Neural cell (in vitro differentiated cells): ENCODE results near the gene CNTN4. TPM values are rescaled to one million over a fixed set of nuclear protein-coding genes. Genes with fewer than 3 reads are reported as not detected.

Experiments used
- H2AFZ ChIP-seq: fragments of 200-600, 300-800 bp; sonication (generic), shearing (Covaris generic); 2 replicates; pipeline ENCODE4 v1.6.0; 2014; ENCODE audit warnings: low read depth, mild to moderate bottlenecking, antibody characterized with exemption, low read length, moderate library complexity
- H3F3A ChIP-seq: fragments of 200-600 bp; shearing (Covaris generic); 2 replicates; pipeline ENCODE4 v1.6.1; 2016; ENCODE audit warnings: mild to moderate bottlenecking, moderate library complexity, mixed read lengths, antibody characterized with exemption, low read length; ENCODE audit not compliant: insufficient read depth, poor library complexity, severe bottlenecking
- H3K27ac ChIP-seq: fragments of 200-600, 300-800 bp; sonication (generic), shearing (Covaris generic); 2 replicates; pipeline ENCODE4 v1.5.1; 2014; ENCODE audit warnings: mild to moderate bottlenecking, low read length, moderate library complexity
- H3K27me3 ChIP-seq: fragments of 300-800, 200-600 bp; sonication (generic), shearing (Covaris generic); 2 replicates; pipeline ENCODE4 v1.6.0; 2014; ENCODE audit warnings: mild to moderate bottlenecking, low read depth, low read length, moderate library complexity; ENCODE audit not compliant: insufficient read depth
- H3K36me3 ChIP-seq: fragments of 300-800, 200-600 bp; sonication (generic), shearing (Covaris generic); 2 replicates; pipeline ENCODE4 v1.5.1; 2014; ENCODE audit warnings: mild to moderate bottlenecking, antibody characterized with exemption, low read length, moderate library complexity; ENCODE audit not compliant: insufficient read depth
- H3K4me2 ChIP-seq: fragments of 300-800, 200-600 bp; sonication (generic), shearing (Covaris generic); 2 replicates; pipeline ENCODE4 v1.6.0; 2014; ENCODE audit warnings: mild to moderate bottlenecking, low read length
- H3K4me3 ChIP-seq: fragments of 300-800, 200-600 bp; sonication (generic), shearing (Covaris generic); 2 replicates; pipeline ENCODE4 v1.5.1; 2014; ENCODE audit warnings: mild to moderate bottlenecking, low read length, moderate library complexity
- H3K79me2 ChIP-seq: fragments of 200-600 bp; shearing (Covaris generic); replicated peaks from 2 replicates; pipeline ENCODE4 v1.6.0; 2014; ENCODE audit warnings: mild to moderate bottlenecking, low read length, moderate library complexity; ENCODE audit not compliant: insufficient read depth
- H3K9ac ChIP-seq: fragments of 300-800, 200-600 bp; sonication (generic), shearing (Covaris generic); 2 replicates; pipeline ENCODE4 v1.6.1; 2016; ENCODE audit warnings: mild to moderate bottlenecking, low read length, mixed read lengths
- H3K9me2 ChIP-seq: fragments of 200-600 bp; shearing (Covaris generic); 2 replicates; pipeline ENCODE4 v1.6.1; 2016; ENCODE audit warnings: mild to moderate bottlenecking, low read length, mixed read lengths; ENCODE audit not compliant: insufficient read depth
- H3K9me3 ChIP-seq: fragments of 200-600, 300-800 bp; sonication (generic), shearing (Covaris generic); 2 replicates; pipeline ENCODE4 v1.6.1; 2016; ENCODE audit warnings: mild to moderate bottlenecking, mixed run types, low read length, moderate library complexity, mixed read lengths
- H4K20me1 ChIP-seq: fragments of 200-600 bp; shearing (Covaris generic); 2 replicates; pipeline ENCODE4 v1.6.1; 2016; ENCODE audit warnings: mild to moderate bottlenecking, mixed run types; ENCODE audit not compliant: insufficient read depth
- CTCF ChIP-seq: fragments of 450-650 bp; IDR thresholded peaks from 2 replicates; pipeline ENCODE4 v1.5.1; 2014; ENCODE audit warnings: antibody characterized with exemption, mild to moderate bottlenecking, moderate library complexity; ENCODE audit not compliant: poor library complexity, severe bottlenecking
- EP300 ChIP-seq: fragments of 450-650 bp; conservative IDR thresholded peaks from 2 replicates; pipeline ENCODE4 v1.6.1; 2014; ENCODE audit warnings: antibody characterized with exemption, mild to moderate bottlenecking, moderate library complexity; ENCODE audit not compliant: poor library complexity, severe bottlenecking
- EZH2 ChIP-seq: fragments of 200-600, 300-800 bp; shearing (Covaris generic), sonication (generic); IDR thresholded peaks from 2 replicates; pipeline ENCODE4 v1.6.1; 2014; ENCODE audit warnings: antibody characterized with exemption, low read length, borderline replicate concordance, mild to moderate bottlenecking; ENCODE audit not compliant: insufficient read depth, poor library complexity, severe bottlenecking
- MXI1 ChIP-seq: fragments of 450-650 bp; conservative IDR thresholded peaks from 2 replicates; pipeline ENCODE4 v1.6.1; 2014; ENCODE audit warnings: antibody characterized with exemption, mild to moderate bottlenecking; ENCODE audit not compliant: poor library complexity, severe bottlenecking
- POLR2AphosphoS5 ChIP-seq: IDR thresholded peaks from 2 replicates; pipeline ENCODE4 v1.6.1; 2012
- RAD21 ChIP-seq: fragments of 450-650 bp; conservative IDR thresholded peaks from 2 replicates; pipeline ENCODE4 v1.6.1; 2014; ENCODE audit warnings: antibody characterized with exemption, mild to moderate bottlenecking, moderate library complexity
- SMC3 ChIP-seq: fragments of 450-650 bp; conservative IDR thresholded peaks from 2 replicates; pipeline ENCODE4 v1.6.1; 2014; ENCODE audit warnings: antibody characterized with exemption, mild to moderate bottlenecking, moderate library complexity; ENCODE audit not compliant: poor library complexity
- TAF1 ChIP-seq: IDR thresholded peaks from 2 replicates; pipeline ENCODE4 v1.6.1; 2012; ENCODE audit warnings: low read depth
- polyA plus RNA-seq: library from polyadenylated mRNA; depleted of rRNA; stranded (reverse); fragments of >200 nt; gene quantifications from 2 replicates; pipeline ENCODE4 v1.2.3, GENCODE V29; 2014
- TF ChIP-seq, protein P1 (sequence below): IDR thresholded peaks from 2 replicates; pipeline ENCODE4 v1.6.1; 2012; ENCODE audit warnings: borderline replicate concordance

Gene CNTN4
- polyA plus RNA-seq, 1 donor from 2014 or later = 10.6 TPM

GRCh38 chr3:2984005-2984830 is 885.6 kb downstream of the CNTN4 start:
- Histone ChIP-seq H3K4me2 (no peak overlapping the region), H3K36me3 (no peaks in the 10 kb centered on the region), H3F3A (no peaks in the 10 kb centered on the region), H3K79me2 (no peaks in the 10 kb centered on the region), H3K4me3 (no peak overlapping the region), H3K9ac (no peak overlapping the region), H3K9me3 (no peaks in the 10 kb centered on the region), H3K27ac (no peak overlapping the region), H3K27me3 (no peaks in the 10 kb centered on the region), H4K20me1 (no peaks in the 10 kb centered on the region), H2AFZ (no peak overlapping the region), H3K9me2 (no peaks in the 10 kb centered on the region)
- no peak for TF ChIP-seq TAF1
- no peak for TF ChIP-seq CTCF

- Histone ChIP-seq H3K4me2 (no peak overlapping the region), H3K79me2 (no peaks in the 10 kb centered on the region), H3K4me3 (no peak overlapping the region), H3K9me3 (no peaks in the 10 kb centered on the region), H3F3A (no peaks in the 10 kb centered on the region), H4K20me1 (no peaks in the 10 kb centered on the region), H2AFZ (no peak overlapping the region), H3K27ac (no peak overlapping the region), H3K9me2 (no peaks in the 10 kb centered on the region), H3K36me3 (no peaks in the 10 kb centered on the region), H3K27me3 (no peaks in the 10 kb centered on the region), H3K9ac (no peak overlapping the region)
- TF ChIP-seq POLR2AphosphoS5 (no peak), CTCF (no peak), SMC3 (no peak), MXI1 (no peak), EZH2 (no peak), EP300 (no peak)
These were observed 886.2 kb downstream of the CNTN4 start for GRCh38 chr3:2984831-2985220.

DNA sequence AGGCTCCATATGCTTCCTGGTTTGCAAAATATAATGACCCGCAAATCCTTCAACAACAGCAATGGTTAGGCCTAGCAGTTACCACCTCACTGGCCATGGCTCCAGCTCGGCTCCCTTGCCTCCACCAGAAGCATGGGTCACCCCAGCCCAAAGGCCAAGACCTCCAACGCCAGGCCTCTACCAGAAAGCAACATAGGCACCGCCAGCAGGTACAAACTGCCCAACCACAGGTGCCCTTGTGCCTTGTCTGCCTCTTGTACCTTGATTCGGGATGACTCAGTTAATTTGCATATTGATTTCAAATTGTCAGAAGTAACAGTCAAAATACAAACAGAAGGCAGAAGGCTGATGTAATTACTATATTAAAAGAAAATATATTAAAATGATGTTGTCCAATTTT is 886.8 kb downstream of the CNTN4 start:
- H3K9ac ChIP-seq = no peak overlapping the region
- no peaks in the 10 kb centered on the region for H3K27me3 ChIP-seq
- H2AFZ ChIP-seq = no peak overlapping the region
- no peak overlapping the region for H3K4me2 ChIP-seq
- no peaks in the 10 kb centered on the region for H3K9me2 ChIP-seq
- no peaks in the 10 kb centered on the region for H3F3A ChIP-seq
- no peak overlapping the region for H3K4me3 ChIP-seq
- no peaks in the 10 kb centered on the region for H3K79me2 ChIP-seq
- H4K20me1 ChIP-seq = no peaks in the 10 kb centered on the region
- H3K9me3 ChIP-seq = no peaks in the 10 kb centered on the region
- H3K36me3 ChIP-seq = no peaks in the 10 kb centered on the region
- no peak overlapping the region for H3K27ac ChIP-seq
- no peak for TF ChIP-seq RAD21
- TF ChIP-seq TAF1 = no peak
- TF ChIP-seq, protein P1, sequence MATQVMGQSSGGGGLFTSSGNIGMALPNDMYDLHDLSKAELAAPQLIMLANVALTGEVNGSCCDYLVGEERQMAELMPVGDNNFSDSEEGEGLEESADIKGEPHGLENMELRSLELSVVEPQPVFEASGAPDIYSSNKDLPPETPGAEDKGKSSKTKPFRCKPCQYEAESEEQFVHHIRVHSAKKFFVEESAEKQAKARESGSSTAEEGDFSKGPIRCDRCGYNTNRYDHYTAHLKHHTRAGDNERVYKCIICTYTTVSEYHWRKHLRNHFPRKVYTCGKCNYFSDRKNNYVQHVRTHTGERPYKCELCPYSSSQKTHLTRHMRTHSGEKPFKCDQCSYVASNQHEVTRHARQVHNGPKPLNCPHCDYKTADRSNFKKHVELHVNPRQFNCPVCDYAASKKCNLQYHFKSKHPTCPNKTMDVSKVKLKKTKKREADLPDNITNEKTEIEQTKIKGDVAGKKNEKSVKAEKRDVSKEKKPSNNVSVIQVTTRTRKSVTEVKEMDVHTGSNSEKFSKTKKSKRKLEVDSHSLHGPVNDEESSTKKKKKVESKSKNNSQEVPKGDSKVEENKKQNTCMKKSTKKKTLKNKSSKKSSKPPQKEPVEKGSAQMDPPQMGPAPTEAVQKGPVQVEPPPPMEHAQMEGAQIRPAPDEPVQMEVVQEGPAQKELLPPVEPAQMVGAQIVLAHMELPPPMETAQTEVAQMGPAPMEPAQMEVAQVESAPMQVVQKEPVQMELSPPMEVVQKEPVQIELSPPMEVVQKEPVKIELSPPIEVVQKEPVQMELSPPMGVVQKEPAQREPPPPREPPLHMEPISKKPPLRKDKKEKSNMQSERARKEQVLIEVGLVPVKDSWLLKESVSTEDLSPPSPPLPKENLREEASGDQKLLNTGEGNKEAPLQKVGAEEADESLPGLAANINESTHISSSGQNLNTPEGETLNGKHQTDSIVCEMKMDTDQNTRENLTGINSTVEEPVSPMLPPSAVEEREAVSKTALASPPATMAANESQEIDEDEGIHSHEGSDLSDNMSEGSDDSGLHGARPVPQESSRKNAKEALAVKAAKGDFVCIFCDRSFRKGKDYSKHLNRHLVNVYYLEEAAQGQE = no peak
- TF ChIP-seq EZH2 = no peak
- TF ChIP-seq CTCF = no peak
- no peak for TF ChIP-seq EP300
- no peak for TF ChIP-seq MXI1
- TF ChIP-seq SMC3 = no peak
- no peak for TF ChIP-seq POLR2AphosphoS5
